ENCODE results near the gene GPRASP1.

The GPRASP1 gene

GRCh38 chrX:102694749-102695148 is 43.5 kb downstream of the GPRASP1 start:
- Mint-ChIP-seq H3K27ac (no peak overlapping the region), H3K9me3 (peaks cover 63% of the 10 kb centered on the region), H3K27me3 (ENCODE audit: low read depth, poor library complexity) (no peaks in the 10 kb centered on the region), H3K4me1 (no peaks in the 10 kb centered on the region), H3K36me3 (ENCODE audit: low read depth) (peaks cover 21% of the 10 kb centered on the region), H3K4me3 (no peak overlapping the region)
- TF ChIP-seq CTCF (IDR thresholded peaks at IDR 0.05): no peak
- no peak for DNase-seq

GRCh38 chrX:102696306-102696705 is 45.0 kb downstream of the GPRASP1 start:
- no peak for TF ChIP-seq CTCF (IDR thresholded peaks at IDR 0.05)
- no peaks in the 10 kb centered on the region for H3K27me3 Mint-ChIP-seq (ENCODE audit: low read depth, poor library complexity)
- peaks cover 14% of the 10 kb centered on the region for H3K36me3 Mint-ChIP-seq (ENCODE audit: low read depth)
- no peaks in the 10 kb centered on the region for H3K4me1 Mint-ChIP-seq
- peaks cover 58% of the 10 kb centered on the region for H3K9me3 Mint-ChIP-seq
- no peak overlapping the region for H3K27ac Mint-ChIP-seq
- no peak overlapping the region for H3K4me3 Mint-ChIP-seq
- DNase-seq: no peak

- DNase-seq: no peak
- H3K4me3 Mint-ChIP-seq: no peak overlapping the region
- no peaks in the 10 kb centered on the region for H3K4me1 Mint-ChIP-seq
- H3K36me3 Mint-ChIP-seq (ENCODE audit: low read depth): peaks cover 5% of the 10 kb centered on the region
- H3K9me3 Mint-ChIP-seq: peaks cover 58% of the 10 kb centered on the region
- no peak overlapping the region for H3K27ac Mint-ChIP-seq
- TF ChIP-seq CTCF (IDR thresholded peaks at IDR 0.05): no peak
- H3K27me3 Mint-ChIP-seq (ENCODE audit: low read depth, poor library complexity): peaks cover 3% of the 10 kb centered on the region
Measured at GRCh38 chrX:102697494-102697893, 46.2 kb downstream of the GPRASP1 start.
